ENCODE results near the gene JAG2.
A peak's percentile ranks its signal among the peaks of the same experiment; 100 is the strongest.

Gene JAG2

GRCh38 chr14:105181549-105182295 lies 13.1 kb upstream of the JAG2 start:
- DNase-seq, result no peak

DNA sequence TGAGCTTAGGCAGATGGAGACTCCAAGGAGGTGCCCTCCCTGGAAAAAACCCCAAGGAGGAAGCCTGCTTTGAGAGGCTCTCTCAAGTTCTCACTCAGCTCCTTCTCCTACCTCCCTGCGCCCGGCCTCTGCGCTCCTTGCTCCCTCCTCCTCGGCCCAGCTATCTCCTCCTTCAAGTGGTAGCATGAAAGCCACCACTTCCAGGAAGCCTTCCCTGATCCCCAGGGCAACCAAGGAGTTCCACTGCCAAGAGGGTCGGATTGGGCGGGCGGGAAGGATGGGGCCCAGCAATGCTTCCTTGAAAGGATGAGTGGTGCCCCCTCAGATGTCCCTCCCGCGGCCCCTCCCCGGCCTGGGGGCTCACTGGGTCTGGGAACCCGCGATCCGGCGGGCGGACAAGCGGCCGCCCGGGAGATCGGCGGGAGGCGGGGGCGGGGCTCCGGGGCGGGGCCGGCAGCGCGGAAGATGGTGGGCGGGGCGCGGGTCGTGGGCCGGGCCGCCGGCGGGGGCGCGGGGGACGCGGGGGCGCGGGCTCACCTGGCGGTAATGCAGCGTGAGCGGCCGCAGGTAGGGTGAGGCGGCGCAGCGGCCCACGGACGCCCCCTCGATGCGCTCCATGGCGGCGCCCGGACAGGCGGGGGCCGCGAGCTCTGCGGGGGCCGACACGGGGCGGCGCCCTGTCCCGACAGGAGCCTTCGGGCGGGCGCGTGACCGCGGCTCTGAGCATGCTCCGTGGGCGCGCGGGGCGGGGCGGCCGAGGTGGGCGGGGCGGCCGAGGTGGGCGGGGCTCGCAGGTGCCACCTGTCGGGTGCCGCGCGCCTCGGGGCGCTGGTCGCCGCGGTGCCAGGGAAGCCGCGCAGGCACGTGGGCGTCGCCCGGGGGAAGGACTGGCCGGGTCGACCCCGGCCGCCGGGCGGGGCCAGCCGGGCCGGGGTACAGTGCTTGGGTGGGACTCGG lies 12.3 kb upstream of the JAG2 start, which contains the start of gene NUDT14:
Gene NUDT14, minus strand, starts transcription at position 721 of the 957 bp plus-strand sequence. Its CDS starts 103 bp downstream, at position 618.
- DNase-seq, result peak; percentile 72

DNA sequence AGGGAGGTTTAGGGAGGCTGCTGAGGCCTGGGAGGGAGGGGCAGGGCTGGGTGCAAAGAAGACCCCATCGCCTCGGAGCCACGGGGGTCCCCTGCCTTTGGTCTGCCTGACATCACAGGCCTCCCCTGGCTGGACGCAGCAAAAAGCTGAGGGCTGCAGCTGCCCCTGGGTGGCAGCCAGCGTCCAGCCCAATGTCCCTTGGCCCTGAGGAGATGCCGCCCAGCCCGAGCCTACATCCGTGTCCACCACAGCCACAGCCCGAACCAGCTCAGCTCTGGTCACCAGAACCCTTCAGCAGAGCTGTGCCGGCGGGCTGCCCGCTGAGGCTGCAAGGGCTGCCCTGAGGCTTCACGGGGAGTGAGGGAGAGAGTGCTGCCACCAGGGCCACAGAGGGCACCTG lies 10.6 kb upstream of the JAG2 start:
- DNase-seq, result no peak

DNA sequence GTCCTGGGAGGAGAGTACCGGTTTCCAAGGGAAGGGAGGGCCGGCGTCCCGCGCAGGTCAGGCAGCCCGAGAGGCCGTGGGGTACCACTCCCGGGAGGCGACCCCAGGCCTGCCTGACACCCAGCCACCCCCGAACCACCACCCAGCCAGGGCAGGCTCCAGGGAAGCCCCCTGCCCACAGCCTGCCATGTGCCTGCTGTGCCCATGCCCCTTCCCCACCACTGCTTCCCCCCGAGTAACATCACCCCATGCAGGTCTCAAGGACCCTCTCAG lies 10.2 kb upstream of the JAG2 start:
- no peak for DNase-seq

DNA sequence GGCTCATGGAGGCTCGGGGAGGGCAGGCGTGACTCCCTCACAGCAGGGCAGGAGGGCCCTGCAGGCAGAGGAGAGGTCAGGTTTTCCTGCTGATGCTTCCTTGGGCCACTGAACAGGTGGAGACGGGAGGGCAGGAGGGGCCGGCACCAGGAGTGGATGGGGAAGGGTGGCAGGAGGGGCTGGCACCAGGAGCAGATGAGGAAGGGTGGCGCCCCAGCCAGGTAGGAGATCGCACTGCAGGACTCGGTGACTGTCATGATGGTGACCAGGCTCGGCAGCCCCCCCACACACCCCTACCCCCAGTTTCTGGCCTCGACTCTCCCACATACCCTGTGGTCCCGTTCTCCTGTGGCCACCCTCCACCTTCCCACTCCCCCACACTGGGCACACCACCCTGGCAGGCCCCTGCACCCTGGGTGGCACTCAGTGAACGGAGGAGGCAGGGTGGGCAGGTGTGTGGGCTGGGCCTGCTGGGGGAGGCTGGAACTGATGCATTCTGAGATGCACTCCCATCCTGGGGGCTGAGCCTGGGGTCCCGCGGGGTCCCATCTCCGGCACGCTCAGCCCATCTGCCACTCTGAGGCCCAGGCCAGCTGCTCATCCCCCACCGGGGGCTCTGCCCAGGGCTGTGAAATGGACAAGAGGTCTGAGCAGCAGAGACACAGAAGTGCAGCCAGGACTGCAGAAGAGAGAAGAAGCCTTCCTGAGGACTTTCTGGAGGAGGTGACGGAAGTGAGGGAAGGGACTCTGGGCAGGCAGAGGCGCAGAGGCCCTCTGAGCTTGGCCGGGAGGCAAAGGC lies 9.7 kb upstream of the JAG2 start:
- DNase-seq, result no peak

- no peak for DNase-seq
Observed at GRCh38 chr14:105177082-105177481, 8.5 kb upstream of the JAG2 start.

DNA sequence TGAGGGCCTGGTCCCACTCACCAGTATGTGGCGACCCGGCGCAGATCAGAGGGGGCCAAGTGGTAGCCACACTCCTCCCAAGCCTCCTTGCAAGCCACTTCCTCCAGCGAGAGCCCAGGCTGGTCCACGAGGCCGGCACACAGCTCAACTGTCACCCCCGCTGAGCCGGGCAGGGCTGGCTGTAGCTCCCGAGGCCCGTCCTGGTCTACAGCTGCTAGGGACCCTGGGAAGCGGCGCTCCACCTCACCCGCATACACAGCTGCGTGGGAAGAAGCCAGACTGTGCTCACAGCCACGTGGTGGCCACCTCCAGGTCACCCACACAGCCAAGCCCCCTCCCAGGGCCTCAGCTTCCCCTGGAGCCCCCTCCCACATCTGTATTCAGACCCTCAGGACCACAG lies 7.9 kb upstream of the JAG2 start:
- DNase-seq, result no peak

DNA sequence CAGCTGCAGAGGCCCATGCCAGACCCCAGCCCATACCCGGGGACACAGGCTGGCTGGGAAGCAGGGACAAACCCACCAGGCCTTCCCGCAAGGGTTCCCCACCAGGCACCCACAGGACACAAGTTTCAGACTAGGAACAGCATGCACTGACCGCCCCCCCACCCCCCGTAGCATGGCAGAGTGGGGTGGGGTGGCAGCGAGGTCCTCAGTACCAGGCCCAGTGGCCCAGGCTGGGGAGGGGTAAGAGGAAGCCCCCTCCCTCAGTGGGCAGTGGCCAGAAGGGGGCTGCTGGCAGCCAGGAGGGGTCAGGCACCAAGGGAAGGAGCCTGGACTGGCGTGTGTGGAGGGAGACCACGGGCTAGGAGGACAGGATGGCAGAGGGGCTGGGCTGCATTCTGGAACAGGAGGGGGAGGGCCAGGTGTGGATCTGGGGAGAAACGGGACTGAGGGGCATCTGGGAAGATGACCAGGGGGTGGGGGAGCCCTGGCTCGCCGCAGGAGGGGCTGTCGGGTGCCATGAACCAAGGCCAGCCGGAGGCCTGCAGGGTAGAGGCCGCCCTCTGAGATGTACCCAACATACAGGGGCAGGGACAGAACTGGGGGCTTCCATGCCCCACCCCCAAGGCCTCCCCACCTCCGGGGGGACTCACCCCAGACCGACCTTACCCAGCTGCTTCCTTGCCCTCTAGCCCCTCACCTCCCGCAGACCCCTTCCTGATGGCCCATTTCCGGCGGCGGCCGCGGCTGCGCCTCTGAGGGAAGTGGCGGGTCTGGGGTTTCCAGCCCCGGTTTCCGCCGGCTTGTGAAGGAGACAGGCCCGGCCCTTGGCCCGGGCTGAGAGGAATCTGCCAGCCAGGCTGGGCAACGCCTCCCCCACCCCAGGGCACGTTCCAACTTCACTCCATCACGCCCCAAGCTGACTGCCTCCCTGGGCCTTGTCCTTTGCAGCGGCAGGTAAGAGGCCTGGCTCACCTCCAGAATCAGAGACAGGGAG lies 5.6 kb upstream of the JAG2 start:
- no peak for DNase-seq

GRCh38 chr14:105173145-105173544 lies 4.6 kb upstream of the JAG2 start:
- no peak for DNase-seq

GRCh38 chr14:105172476-105172875 lies 3.9 kb upstream of the JAG2 start:
- DNase-seq, result no peak

GRCh38 chr14:105171004-105171673 lies 2.6 kb upstream of the JAG2 start:
- peak; percentile 27 for DNase-seq

GRCh38 chr14:105169776-105170655 lies 1.4 kb upstream of the JAG2 start:
- DNase-seq, result peak; percentile 29

DNA sequence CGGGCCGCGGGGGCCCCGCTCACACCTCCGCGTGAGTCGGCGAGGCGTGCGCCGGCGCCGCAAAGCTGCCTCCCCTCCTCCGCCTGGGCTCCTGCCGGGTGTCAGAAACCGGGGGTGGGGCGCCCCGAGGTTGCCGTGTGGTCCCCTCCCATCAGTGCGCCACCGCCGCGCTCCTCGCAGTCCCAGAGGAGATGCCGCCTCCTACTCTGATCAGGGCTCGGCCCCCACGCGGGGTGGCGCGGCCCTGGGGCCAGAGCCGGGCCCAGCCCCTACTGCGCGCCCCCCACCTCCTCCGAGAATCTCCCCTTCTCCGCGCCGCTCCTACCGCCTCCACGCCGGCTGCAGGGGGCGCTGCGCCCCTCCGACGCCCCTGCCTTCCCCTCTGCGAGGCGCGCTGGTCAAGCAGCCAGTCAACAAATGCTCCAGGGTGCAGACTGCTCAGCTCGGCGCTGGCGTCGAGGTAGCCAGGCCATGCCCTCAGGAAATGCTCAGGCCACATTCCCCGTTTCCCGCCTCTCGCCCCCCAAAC lies 467 bp upstream of the JAG2 start:
- peak; percentile 22 for DNase-seq

GRCh38 chr14:105168093-105168420 lies 519 bp downstream of the JAG2 start:
- DNase-seq, result no peak

- no peak for DNase-seq
Observed at GRCh38 chr14:105167303-105168092, 1.1 kb downstream of the JAG2 start.

GRCh38 chr14:105166571-105167302 lies 1.8 kb downstream of the JAG2 start:
- no peak for DNase-seq

GRCh38 chr14:105165761-105166485 lies 2.7 kb downstream of the JAG2 start:
- DNase-seq, result no peak

DNA sequence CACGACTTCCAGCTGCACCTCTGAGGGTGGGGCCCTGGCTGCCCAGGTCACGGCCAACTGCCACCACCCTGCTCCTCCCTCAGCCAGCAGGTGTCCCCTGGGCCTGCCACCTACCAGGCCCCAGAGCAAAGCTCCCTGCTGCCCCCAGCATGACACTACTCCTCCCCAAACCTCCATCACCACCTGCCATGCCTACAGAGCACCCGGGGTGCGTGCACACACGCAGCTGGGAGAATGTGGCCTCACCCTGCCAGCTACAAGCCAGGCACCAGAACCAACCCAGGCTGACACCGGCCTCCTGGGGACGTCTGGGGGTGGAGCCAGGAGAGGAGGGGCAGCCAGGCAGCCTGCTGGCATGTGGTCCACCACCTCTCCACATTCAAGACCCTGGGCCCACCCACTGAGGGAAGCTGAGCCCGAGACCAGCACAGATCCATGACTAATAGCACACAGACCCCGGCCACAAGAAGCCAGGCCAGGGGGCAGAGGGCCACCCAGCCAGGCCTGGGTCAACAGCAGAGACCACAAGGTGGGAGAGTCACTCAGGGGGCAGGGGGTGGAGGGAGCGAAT lies 3.4 kb downstream of the JAG2 start:
- peak; percentile 17 for DNase-seq
